Activated CD8-positive, alpha-beta memory T cell treated with anti-CD3 and anti-CD28 coated beads for 36 hours (primary cell): ENCODE results near the gene TMEM140. TPM values are rescaled to one million over a fixed set of nuclear protein-coding genes. Genes with fewer than 3 reads are reported as not detected.

Experiments used
- CTCF ChIA-PET: fragments of 350-600 bp; sonication (Branson Sonifier 250); formaldehyde crosslinking; loops from one replicate; lab custom pipeline; 2021; ENCODE audit warnings: antibody characterized with exemption; lab: Charles Lee
- POLR2A ChIA-PET: fragments of 350-600 bp; sonication (Branson Sonifier 250); formaldehyde crosslinking; loops from one replicate; lab custom pipeline; 2021; ENCODE audit warnings: antibody characterized with exemption; lab: Charles Lee
- total RNA-seq, 2 experiments: library from RNA; stranded (reverse); gene quantifications; one replicate each; pipeline ENCODE4 v1.2.3, GENCODE V29; 2021

Gene TMEM140
- total RNA-seq, 2 experiments from 2014 or later: 2.8 to 3.0 TPM

GRCh38 chr7:135185471-135186260 is 37.8 kb downstream of the TMEM140 start:
- ChIA-PET POLR2A (no interaction called here), CTCF (no interaction called here)

- CTCF ChIA-PET: no interaction called here
- POLR2A ChIA-PET: no interaction called here
These were observed 38.3 kb downstream of the TMEM140 start for GRCh38 chr7:135186261-135186540.

- CTCF ChIA-PET: no interaction called here
These were observed 39.0 kb downstream of the TMEM140 start for GRCh38 chr7:135186841-135187253.

GRCh38 chr7:135188298-135188984 is 40.6 kb downstream of the TMEM140 start:
- ChIA-PET POLR2A (no interaction called here), CTCF (no interaction called here)

More at GRCh38 chr7:135186841-135187253, 39.0 kb downstream of the TMEM140 start:
- POLR2A ChIA-PET: no interaction called here

GRCh38 chr7:135189221-135189662 is 41.4 kb downstream of the TMEM140 start:
- ChIA-PET CTCF (no interaction called here), POLR2A (no interaction called here)

GRCh38 chr7:135189961-135190360 is 42.1 kb downstream of the TMEM140 start:
- CTCF ChIA-PET: no interaction called here

GRCh38 chr7:135190703-135191102 is 42.8 kb downstream of the TMEM140 start:
- ChIA-PET CTCF (no interaction called here), POLR2A (interaction anchor here (0.5 kb wide), 1 partner anchor 507 kb away, joined by 3 read pairs; no protein-coding TSS in a partner anchor)

More at GRCh38 chr7:135189961-135190360, 42.1 kb downstream of the TMEM140 start:
- POLR2A ChIA-PET: interaction anchor here (0.5 to 0.6 kb wide), 2 partner anchors 45 to 507 kb away, joined by 3 read pairs; no protein-coding TSS in a partner anchor

- CTCF ChIA-PET: no interaction called here
- POLR2A ChIA-PET: no interaction called here
These were observed 45.2 kb downstream of the TMEM140 start for GRCh38 chr7:135192914-135193536.

GRCh38 chr7:135193615-135194081 is 45.8 kb downstream of the TMEM140 start:
- ChIA-PET CTCF (no interaction called here), POLR2A (no interaction called here)

GRCh38 chr7:135194494-135195095 is 46.7 kb downstream of the TMEM140 start:
- ChIA-PET POLR2A (no interaction called here), CTCF (no interaction called here)

- CTCF ChIA-PET: no interaction called here
These were observed 47.3 kb downstream of the TMEM140 start for GRCh38 chr7:135195156-135195555.

GRCh38 chr7:135195968-135196629 is 48.2 kb downstream of the TMEM140 start:
- ChIA-PET POLR2A (no interaction called here), CTCF (no interaction called here)

More at GRCh38 chr7:135195156-135195555, 47.3 kb downstream of the TMEM140 start:
- POLR2A ChIA-PET: no interaction called here

GRCh38 chr7:135197343-135197742 is 49.5 kb downstream of the TMEM140 start:
- CTCF ChIA-PET: no interaction called here
- POLR2A ChIA-PET: no interaction called here

GRCh38 chr7:135197906-135198655 is 50.2 kb downstream of the TMEM140 start:
- ChIA-PET CTCF (interaction anchor here (1.9 kb wide), 1 partner anchor 29 kb away, joined by 4 read pairs; no protein-coding TSS in a partner anchor), POLR2A (no interaction called here)

GRCh38 chr7:135199439-135199838 is 51.6 kb downstream of the TMEM140 start:
- ChIA-PET CTCF (interaction anchor here (1.9 kb wide), 1 partner anchor 30 kb away, joined by 4 read pairs; no protein-coding TSS in a partner anchor), POLR2A (no interaction called here)

GRCh38 chr7:135200821-135201331 is 53.0 kb downstream of the TMEM140 start:
- CTCF ChIA-PET: no interaction called here
- POLR2A ChIA-PET: no interaction called here

GRCh38 chr7:135201350-135201749 is 53.5 kb downstream of the TMEM140 start:
- ChIA-PET CTCF (no interaction called here), POLR2A (no interaction called here)

- ChIA-PET POLR2A (no interaction called here), CTCF (interaction anchor here (1.2 kb wide), 1 partner anchor 33 kb away, joined by 3 read pairs; no protein-coding TSS in a partner anchor)
These were observed 56.5 kb downstream of the TMEM140 start for GRCh38 chr7:135204341-135204749.
